Measurements from ENCODE around the gene R3HDM4. TPM values are rescaled to one million over a fixed set of nuclear protein-coding genes. Genes with fewer than 3 reads are reported as not detected.

The R3HDM4 gene
- total and polyA plus RNA-seq, 9 of the 15 experiments (the other 6 are each of a cell fraction or from before 2014, with no cell fraction given), result 3.2 to 154 (median 59.0) TPM

DNA sequence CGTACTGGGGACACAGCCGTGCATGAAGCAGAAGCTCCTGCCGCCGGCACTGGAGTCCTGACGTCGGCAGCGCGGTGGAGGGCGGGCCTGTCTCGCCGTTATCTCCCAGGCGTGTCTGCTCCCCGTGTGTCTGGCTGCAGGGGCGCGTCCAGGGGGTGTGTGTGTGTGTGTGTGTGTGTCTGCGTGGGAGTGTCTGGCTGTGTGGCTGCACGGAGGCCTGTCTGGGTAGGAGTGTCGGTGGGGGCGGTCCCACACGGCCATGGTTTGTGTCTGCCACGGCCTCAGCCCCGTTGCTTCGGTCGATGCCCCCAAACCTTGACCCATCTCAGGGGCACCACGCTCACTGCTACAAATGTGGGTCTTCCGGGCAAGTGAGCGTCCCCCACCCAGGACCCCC lies 31.1 kb upstream of the R3HDM4 start (continued):
- peak; percentile 62; the same call in 1 of the 2 replicates for TF ChIP-seq ZNF395 (CRISPR knock-in tag; IDR thresholded peaks at IDR 0.05)
- TF ChIP-seq BCOR (IDR thresholded peaks at IDR 0.05), result peak; percentile 99
- TF ChIP-seq, protein P1, sequence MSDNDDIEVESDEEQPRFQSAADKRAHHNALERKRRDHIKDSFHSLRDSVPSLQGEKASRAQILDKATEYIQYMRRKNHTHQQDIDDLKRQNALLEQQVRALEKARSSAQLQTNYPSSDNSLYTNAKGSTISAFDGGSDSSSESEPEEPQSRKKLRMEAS (CRISPR knock-in tag; IDR thresholded peaks at IDR 0.05), result peak; percentile 92
- TF ChIP-seq ETV6 (IDR thresholded peaks at IDR 0.05; ENCODE audit: borderline replicate concordance in 1 of 2, low read depth in 2 of 2, low read length in 1 of 2), result peak in 1 of 2 experiments; percentile 40; a peak in 1 of 4 replicates
- TF ChIP-seq ETV6 (CRISPR knock-in tag; IDR thresholded peaks at IDR 0.05; ENCODE audit: borderline replicate concordance), result no peak
- TF ChIP-seq HMGN3 (IDR thresholded peaks at IDR 0.05; ENCODE audit: borderline replicate concordance, extremely low read depth, insufficient read length, low read depth, low read length), result peak; percentile 99
- TF ChIP-seq, protein P2, sequence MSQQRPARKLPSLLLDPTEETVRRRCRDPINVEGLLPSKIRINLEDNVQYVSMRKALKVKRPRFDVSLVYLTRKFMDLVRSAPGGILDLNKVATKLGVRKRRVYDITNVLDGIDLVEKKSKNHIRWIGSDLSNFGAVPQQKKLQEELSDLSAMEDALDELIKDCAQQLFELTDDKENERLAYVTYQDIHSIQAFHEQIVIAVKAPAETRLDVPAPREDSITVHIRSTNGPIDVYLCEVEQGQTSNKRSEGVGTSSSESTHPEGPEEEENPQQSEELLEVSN (IDR thresholded peaks at IDR 0.05; ENCODE audit: borderline replicate concordance in 1 of 2, extremely low read depth in 1 of 2, insufficient read depth in 1 of 2, insufficient read length in 1 of 2, low read depth in 1 of 2, low read length in 1 of 2, poor library complexity in 1 of 2, severe bottlenecking in 1 of 2), result peak; percentile 24 to 56
- TF ChIP-seq MYNN (IDR thresholded peaks at IDR 0.05), result peak; percentile 86; the same call in 1 of the 2 replicates
- no peak for TF ChIP-seq MYNN (CRISPR knock-in tag; IDR thresholded peaks at IDR 0.05)
- TF ChIP-seq FIP1L1 (IDR thresholded peaks at IDR 0.05; ENCODE audit: low read depth, low read length, poor library complexity, severe bottlenecking), result peak; percentile 99
- peak; percentile 92 for TF ChIP-seq BHLHE40 (IDR thresholded peaks at IDR 0.05; ENCODE audit: low read length)
- TF ChIP-seq CBX1 (IDR thresholded peaks at IDR 0.05; ENCODE audit: low read depth), result peak; percentile 55; the same call in 1 of the 2 replicates
- peak; percentile 97 for TF ChIP-seq CREM (IDR thresholded peaks at IDR 0.05; ENCODE audit: low read depth)
- TF ChIP-seq SMARCA4 (IDR thresholded peaks at IDR 0.05), result peak; percentile 86
- TF ChIP-seq, protein P3, sequence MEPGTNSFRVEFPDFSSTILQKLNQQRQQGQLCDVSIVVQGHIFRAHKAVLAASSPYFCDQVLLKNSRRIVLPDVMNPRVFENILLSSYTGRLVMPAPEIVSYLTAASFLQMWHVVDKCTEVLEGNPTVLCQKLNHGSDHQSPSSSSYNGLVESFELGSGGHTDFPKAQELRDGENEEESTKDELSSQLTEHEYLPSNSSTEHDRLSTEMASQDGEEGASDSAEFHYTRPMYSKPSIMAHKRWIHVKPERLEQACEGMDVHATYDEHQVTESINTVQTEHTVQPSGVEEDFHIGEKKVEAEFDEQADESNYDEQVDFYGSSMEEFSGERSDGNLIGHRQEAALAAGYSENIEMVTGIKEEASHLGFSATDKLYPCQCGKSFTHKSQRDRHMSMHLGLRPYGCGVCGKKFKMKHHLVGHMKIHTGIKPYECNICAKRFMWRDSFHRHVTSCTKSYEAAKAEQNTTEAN (CRISPR knock-in tag; IDR thresholded peaks at IDR 0.05), result peak; percentile 77; the same call in 1 of the 2 replicates
- peak in 1 of 2 experiments; percentile 97; a peak in 2 of 4 replicates for TF ChIP-seq MAZ (CRISPR knock-in tag; conservative IDR thresholded peaks at IDR 0.05 in 1 of 2, IDR thresholded peaks at IDR 0.05 in 1 of 2)
- TF ChIP-seq NEUROD1 (IDR thresholded peaks at IDR 0.05; ENCODE audit: borderline replicate concordance, low read depth, low read length, partially characterized antibody), result peak; percentile 70
- TF ChIP-seq, protein P4, sequence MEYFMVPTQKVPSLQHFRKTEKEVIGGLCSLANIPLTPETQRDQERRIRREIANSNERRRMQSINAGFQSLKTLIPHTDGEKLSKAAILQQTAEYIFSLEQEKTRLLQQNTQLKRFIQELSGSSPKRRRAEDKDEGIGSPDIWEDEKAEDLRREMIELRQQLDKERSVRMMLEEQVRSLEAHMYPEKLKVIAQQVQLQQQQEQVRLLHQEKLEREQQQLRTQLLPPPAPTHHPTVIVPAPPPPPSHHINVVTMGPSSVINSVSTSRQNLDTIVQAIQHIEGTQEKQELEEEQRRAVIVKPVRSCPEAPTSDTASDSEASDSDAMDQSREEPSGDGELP (CRISPR knock-in tag; IDR thresholded peaks at IDR 0.05; ENCODE audit: borderline replicate concordance), result peak; percentile 96
- TF ChIP-seq SREBF2 (CRISPR knock-in tag; IDR thresholded peaks at IDR 0.05), result no peak
- peak; percentile 72 for TF ChIP-seq BRD9 (IDR thresholded peaks at IDR 0.05; ENCODE audit: low read depth, partially characterized antibody)

Data from K562 (cell line).